CD4-positive, alpha-beta T cell treated with Interleukin-6 at 100 ng/mL for 8 hours (primary cell): ENCODE data around the gene RRP36.

ENCODE experiments used
- DNase-seq: peaks from one replicate; pipeline ENCODE4 v3.0.0-alpha.2; 2020; ENCODE audit warnings: mixed read lengths, low spot score

The RRP36 gene

DNA sequence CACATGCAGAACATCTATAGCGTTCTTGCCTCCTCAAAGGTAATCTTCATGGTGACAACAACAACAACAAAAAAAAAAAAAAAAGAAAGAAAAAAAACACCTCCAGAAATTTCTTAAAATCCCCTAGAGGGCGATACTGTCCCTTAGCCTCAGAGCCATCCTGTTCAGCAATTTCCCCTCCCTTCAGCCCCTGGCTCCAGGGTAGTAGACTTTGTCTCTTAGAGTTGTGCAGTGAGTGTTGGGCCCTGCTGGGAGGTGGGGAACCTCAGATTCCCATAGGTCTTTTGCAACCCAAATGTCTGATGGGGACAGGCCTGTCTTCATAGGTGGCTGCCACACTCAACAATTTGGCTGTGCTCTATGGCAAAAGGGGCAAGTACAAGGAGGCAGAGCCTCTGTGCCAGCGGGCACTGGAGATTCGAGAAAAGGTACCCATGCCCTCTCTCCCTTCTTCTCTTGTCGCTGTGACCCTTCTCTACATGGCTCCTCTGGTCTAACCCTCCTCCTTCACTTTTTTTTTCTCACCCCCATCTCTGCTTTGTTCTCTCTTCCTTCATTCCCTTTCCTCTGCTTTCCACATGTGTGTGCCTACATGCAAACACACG is 48.7 kb downstream of the RRP36 start:
- no peak for DNase-seq

DNA sequence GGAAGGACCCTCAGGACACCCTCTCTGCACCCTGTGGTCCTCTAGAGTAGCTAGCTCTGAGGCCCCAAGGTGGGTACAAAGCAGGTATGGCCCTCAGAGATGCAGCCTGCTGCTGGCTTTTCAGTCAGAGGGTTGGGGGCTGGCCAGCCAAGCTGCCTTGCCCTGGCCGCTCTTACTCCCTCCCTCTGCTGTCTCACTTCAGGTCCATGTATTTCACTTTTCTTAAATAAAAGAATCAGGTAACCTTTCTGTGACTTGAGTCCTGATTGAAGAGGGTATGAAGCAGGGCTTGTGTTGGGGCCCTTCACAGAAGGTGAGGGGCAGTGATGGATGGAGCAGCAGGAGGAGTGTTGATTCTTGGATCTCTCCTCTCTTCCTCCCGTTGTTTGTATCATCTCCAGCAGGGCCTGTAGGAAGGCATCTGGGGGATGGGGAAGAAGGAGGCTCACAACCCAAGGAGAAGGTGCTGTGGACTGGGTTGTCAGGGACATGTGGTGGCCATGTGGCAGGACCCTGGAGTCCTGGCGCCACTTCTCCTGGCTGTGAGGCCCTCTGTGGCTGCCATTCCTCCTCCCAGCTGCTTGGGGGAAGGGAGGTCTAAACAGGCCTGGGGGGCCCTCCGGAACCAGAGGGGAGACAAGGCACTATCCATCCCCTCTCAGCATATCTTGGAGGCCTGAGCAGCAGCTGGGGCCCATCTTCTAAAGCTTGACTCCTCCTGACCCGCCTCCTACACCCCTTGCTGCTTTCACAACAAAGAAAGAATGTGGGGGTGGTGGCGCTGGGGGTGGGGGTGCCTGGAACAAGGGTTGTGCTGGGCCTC is 53.6 kb downstream of the RRP36 start:
- no peak for DNase-seq

DNA sequence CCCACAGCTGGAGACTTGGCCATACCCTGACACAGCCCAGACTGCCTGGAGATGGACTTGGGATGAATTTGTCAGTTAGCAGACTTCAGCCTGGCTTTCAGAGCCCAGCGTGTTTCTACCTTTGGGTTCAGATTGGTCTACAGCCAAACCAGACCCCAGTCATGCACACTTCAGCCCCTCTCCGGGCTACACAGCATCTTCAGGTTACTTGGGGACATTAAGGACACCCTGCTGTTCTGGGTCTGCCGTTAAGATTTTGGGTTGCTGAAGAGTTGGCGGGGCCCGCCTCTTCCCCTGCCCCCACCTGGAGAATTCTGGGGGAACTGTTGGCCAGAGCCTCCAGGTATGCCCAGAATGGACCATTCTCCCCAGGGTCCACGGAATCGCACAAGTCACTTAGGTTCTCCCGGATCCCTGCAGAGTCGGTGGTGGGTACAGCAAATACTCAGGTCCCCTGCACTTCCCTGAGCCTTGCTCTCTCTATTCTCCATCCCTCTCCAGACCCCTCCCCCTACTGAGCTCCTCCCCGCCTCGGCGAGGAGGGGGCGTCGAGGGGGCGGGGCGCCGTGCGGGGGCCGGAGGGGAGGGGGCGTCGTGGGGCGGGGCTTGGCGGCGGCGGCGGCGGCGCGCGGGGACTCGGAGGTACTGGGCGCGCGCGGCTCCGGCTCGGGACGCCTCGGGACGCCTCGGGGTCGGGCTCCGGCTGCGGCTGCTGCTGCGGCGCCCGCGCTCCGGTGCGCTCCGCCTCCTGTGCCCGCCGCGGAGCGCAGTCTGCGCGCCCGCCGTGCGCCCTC is 54.4 kb downstream of the RRP36 start, which contains the start of gene PTK7:
TSS of gene PTK7 (plus strand) at position 645 of the 794 bp plus-strand sequence. CDS start 175 bp downstream, outside the sequence.
- DNase-seq = no peak

DNA sequence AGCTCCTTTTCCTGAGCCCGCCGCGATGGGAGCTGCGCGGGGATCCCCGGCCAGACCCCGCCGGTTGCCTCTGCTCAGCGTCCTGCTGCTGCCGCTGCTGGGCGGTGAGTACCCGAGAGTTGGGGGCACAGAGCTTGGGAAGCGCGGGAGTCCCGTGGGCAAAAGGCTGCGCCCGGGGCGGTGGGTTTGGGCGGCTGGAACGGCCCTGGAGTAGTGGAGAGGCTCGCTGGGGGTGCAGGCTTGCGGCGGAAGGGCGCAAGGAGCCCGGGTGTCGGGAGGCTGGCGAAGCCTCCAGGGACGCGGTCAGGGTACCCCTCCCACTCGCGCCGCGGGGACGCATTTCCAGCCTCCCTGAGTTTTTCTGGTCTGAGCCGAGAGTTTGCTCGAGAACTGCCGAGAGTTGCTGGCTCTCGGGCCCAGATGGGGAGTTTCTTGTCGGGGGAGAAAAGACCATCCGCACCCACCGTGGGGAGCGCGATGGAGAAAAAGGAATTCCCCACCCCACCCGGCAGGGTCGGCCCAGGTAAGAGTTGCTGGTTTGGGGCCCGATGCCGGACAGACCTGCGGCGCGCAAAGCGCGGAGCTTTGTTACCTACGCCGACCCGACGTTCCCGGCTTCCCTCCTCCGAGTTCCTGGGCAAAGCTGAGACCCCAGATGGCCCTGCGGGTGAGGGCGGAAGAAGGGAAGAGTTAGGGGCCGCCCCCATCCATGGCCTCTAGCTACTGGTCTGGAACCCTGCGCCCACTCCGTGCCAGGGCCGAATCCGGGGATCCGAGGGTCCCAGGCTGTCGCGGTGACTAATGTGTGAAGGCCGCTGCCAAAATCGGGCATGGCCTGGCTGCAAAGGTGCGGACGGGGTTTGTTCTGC is 55.3 kb downstream of the RRP36 start:
- DNase-seq = no peak

DNA sequence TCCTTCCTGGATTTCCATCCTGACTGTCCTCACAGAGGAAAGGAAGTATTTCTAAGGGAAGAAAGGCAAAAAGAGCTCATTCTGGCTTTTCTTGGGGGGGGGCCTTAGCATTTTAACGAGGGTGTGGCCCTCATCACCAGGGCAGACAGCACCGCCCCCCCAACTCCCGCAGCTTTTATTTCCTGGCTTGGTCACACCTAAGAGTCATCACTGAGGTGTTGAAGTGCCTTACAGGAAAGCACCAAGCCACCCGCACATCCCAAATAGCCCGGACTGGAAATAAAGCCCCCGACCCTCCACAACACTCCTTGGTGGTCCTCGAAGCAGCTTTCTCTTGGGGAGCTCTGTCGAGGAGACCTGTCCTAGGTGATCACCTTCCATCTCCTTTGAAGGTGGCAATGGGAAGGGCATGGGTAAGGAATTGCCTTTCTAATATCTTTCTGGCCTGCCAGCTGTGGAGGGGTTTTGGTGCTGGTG is 55.9 kb downstream of the RRP36 start:
- no peak for DNase-seq

DNA sequence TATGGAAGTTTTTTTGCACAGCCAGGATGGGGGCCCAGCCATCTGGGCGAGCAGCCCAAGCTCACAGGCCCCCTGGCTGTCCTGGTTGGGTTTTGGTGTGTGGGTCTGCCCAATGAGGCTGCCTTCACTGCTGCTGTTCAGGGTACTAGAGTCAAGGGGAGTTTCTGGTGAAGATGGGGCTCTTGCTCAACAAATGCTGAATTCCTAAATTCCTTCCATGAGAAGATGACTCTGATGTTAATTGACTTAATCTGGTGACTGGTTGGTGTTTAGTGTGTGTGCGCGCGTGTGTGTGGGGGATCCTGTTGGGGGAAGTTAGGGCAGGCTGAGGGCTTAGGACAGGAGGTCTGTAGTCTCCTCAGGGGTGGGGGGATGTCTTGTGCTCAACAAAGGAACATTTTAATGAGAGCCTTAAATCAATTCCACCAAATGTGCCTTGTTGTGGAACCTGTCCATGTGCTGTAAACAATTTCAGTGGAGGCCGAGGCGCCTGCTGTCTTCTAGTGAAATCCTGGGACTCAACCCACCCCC is 56.6 kb downstream of the RRP36 start:
- DNase-seq = no peak

DNA sequence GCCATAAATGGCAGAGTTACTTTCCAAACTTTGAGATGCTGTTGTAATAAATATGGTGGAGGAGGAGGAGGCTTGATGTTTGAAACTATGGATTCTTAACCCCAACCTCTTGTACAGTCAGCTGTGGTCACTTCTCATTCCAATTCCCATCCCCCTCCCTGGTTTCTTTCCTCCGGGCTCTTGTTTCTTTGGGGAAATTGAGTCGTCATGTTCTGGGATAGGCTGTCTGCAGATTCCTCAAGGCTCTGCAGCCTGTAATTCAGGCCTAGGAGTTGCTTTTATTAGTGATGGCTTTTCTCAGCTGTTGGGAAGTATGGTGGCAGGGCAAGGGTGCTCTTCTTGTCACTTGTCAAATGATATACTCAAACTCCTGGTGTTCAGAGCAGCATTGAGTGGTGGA is 57.3 kb downstream of the RRP36 start:
- DNase-seq = no peak
